ENCODE data around the gene CYP2W1.

DNA sequence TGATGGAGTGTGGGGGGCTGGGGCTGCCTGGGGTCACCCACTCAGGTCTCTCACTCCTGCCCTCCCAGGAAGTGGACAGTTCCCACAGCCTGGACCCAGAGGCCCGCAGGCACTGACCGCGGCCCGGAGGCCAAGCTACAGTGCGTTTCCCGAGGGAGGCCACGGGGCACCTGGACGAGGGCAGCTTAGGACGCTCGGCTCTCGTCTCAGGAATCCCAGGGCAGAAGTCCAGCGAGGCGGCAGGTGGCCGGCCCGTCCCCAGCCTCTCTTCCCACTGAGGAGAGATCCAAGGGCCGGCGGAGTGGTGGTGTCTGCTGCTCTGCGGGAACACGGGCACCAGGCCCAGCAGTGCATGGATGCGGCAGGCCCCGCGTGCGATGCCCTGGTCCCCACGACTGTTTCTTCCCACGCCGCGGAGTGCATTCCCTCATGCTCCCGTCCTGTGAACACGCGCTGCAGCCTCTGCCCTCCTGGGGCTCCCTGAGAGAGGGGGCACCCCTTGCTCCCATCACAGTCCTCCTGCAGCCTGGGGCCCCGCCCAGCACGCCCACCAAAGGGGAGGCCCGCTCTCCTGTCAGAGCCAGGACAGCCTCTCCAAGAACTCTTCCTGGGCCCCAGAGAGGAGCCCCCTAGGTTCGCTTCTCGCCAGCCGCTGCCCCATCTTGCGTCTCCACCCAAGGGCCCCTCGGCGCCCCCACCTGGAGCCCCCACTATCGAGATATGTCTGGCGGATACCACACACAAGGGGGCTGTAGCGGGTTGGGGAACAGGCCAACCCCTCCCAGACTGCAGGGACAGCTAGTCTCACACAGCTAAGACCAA lies 37.0 kb downstream of the CYP2W1 start:
- TF ChIP-seq, protein P1, sequence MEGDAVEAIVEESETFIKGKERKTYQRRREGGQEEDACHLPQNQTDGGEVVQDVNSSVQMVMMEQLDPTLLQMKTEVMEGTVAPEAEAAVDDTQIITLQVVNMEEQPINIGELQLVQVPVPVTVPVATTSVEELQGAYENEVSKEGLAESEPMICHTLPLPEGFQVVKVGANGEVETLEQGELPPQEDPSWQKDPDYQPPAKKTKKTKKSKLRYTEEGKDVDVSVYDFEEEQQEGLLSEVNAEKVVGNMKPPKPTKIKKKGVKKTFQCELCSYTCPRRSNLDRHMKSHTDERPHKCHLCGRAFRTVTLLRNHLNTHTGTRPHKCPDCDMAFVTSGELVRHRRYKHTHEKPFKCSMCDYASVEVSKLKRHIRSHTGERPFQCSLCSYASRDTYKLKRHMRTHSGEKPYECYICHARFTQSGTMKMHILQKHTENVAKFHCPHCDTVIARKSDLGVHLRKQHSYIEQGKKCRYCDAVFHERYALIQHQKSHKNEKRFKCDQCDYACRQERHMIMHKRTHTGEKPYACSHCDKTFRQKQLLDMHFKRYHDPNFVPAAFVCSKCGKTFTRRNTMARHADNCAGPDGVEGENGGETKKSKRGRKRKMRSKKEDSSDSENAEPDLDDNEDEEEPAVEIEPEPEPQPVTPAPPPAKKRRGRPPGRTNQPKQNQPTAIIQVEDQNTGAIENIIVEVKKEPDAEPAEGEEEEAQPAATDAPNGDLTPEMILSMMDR (IDR thresholded peaks at IDR 0.05; ENCODE audit: insufficient read depth, low read length): no peak
- no peak for TF ChIP-seq SPI1 (IDR thresholded peaks at IDR 0.05; ENCODE audit: borderline replicate concordance, low read depth)
- TF ChIP-seq, protein P2, sequence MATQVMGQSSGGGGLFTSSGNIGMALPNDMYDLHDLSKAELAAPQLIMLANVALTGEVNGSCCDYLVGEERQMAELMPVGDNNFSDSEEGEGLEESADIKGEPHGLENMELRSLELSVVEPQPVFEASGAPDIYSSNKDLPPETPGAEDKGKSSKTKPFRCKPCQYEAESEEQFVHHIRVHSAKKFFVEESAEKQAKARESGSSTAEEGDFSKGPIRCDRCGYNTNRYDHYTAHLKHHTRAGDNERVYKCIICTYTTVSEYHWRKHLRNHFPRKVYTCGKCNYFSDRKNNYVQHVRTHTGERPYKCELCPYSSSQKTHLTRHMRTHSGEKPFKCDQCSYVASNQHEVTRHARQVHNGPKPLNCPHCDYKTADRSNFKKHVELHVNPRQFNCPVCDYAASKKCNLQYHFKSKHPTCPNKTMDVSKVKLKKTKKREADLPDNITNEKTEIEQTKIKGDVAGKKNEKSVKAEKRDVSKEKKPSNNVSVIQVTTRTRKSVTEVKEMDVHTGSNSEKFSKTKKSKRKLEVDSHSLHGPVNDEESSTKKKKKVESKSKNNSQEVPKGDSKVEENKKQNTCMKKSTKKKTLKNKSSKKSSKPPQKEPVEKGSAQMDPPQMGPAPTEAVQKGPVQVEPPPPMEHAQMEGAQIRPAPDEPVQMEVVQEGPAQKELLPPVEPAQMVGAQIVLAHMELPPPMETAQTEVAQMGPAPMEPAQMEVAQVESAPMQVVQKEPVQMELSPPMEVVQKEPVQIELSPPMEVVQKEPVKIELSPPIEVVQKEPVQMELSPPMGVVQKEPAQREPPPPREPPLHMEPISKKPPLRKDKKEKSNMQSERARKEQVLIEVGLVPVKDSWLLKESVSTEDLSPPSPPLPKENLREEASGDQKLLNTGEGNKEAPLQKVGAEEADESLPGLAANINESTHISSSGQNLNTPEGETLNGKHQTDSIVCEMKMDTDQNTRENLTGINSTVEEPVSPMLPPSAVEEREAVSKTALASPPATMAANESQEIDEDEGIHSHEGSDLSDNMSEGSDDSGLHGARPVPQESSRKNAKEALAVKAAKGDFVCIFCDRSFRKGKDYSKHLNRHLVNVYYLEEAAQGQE (IDR thresholded peaks at IDR 0.05; ENCODE audit: insufficient replicate concordance, low read depth): no peak
